KMS-11 (cell line): ENCODE data around the gene NBEA.

Experiments
- H2AFZ ChIP-seq: fragments of 200-600 bp; sonication (generic); 2 replicates; pipeline ENCODE4 v1.6.1; 2016; ENCODE audit warnings: antibody characterized with exemption, mixed run types, low read depth
- H3K27ac ChIP-seq: fragments of 200-600 bp; sonication (generic); 2 replicates; pipeline ENCODE4 v1.6.1; 2016; ENCODE audit warnings: mild to moderate bottlenecking, mixed run types
- H3K27me3 ChIP-seq: fragments of 200-600 bp; sonication (generic); 2 replicates; pipeline ENCODE4 v1.6.1; 2017; ENCODE audit warnings: mild to moderate bottlenecking, low read depth, mixed run types, moderate library complexity; ENCODE audit not compliant: insufficient read depth
- H3K36me3 ChIP-seq: fragments of 200-600 bp; sonication (generic); 2 replicates; pipeline ENCODE4 v1.6.1; 2017; ENCODE audit warnings: mild to moderate bottlenecking, mixed run types; ENCODE audit not compliant: insufficient read depth
- H3K4me1 ChIP-seq: fragments of 200-600 bp; sonication (generic); 2 replicates; pipeline ENCODE4 v1.6.1; 2016; ENCODE audit warnings: mild to moderate bottlenecking, low read depth, mixed run types; ENCODE audit not compliant: poor library complexity, severe bottlenecking
- H3K4me2 ChIP-seq: fragments of 200-600 bp; sonication (generic); 2 replicates; pipeline ENCODE4 v1.7.0; 2016; ENCODE audit warnings: mild to moderate bottlenecking, mixed run types
- H3K4me3 ChIP-seq: fragments of 200-600 bp; sonication (generic); IDR thresholded peaks from 2 replicates; pipeline ENCODE4 v1.6.1; 2017; ENCODE audit warnings: low read depth, low read length, mixed read lengths; ENCODE audit not compliant: insufficient read depth
- H3K79me2 ChIP-seq: fragments of 200-600 bp; sonication (generic); 2 replicates; pipeline ENCODE4 v1.6.1; 2016; ENCODE audit warnings: low read depth, mixed run types; ENCODE audit not compliant: insufficient read depth
- H3K9ac ChIP-seq: fragments of 200-600 bp; sonication (generic); 2 replicates; pipeline ENCODE4 v1.6.1; 2016; ENCODE audit warnings: mild to moderate bottlenecking, mixed run types
- H4K20me1 ChIP-seq: fragments of 200-600 bp; sonication (generic); 2 replicates; pipeline ENCODE4 v1.6.1; 2016; ENCODE audit warnings: mild to moderate bottlenecking, mixed run types; ENCODE audit not compliant: insufficient read depth
- TF ChIP-seq, protein P1 (sequence below): fragments of 200-600 bp; sonication (generic); conservative IDR thresholded peaks from 2 replicates; pipeline ENCODE4 v1.6.1; 2017; ENCODE audit warnings: low read depth, mild to moderate bottlenecking, antibody characterized with exemption, low read length, moderate library complexity, mixed read lengths

NBEA gene

GRCh38 chr13:34900288-34900739, 41.8 kb upstream of the NBEA start:
- TF ChIP-seq, protein P1, sequence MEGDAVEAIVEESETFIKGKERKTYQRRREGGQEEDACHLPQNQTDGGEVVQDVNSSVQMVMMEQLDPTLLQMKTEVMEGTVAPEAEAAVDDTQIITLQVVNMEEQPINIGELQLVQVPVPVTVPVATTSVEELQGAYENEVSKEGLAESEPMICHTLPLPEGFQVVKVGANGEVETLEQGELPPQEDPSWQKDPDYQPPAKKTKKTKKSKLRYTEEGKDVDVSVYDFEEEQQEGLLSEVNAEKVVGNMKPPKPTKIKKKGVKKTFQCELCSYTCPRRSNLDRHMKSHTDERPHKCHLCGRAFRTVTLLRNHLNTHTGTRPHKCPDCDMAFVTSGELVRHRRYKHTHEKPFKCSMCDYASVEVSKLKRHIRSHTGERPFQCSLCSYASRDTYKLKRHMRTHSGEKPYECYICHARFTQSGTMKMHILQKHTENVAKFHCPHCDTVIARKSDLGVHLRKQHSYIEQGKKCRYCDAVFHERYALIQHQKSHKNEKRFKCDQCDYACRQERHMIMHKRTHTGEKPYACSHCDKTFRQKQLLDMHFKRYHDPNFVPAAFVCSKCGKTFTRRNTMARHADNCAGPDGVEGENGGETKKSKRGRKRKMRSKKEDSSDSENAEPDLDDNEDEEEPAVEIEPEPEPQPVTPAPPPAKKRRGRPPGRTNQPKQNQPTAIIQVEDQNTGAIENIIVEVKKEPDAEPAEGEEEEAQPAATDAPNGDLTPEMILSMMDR: no peak
- H2AFZ ChIP-seq: no peak overlapping the region
- H3K9ac ChIP-seq: no peak overlapping the region

DNA sequence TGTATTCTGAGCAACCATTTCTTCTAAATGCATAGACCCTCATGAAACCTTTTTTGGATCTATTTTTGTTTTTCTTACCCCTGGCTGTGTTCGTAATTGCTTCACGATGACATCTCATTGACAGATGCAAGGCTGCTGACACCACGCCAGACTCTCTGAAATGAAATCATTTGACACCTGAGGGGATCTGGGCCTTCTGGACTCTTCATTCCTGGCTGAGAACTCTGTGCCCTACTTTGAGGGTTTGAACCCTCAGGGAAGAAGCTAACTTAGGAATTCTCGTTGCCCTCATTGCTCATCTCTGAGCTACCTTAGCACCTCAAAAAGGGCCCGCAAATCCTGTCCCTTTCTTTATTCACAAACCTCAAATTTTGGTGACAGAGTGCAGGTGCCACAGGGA, 40.5 kb upstream of the NBEA start:
- H3K27ac ChIP-seq: no peak overlapping the region
- H3K4me1 ChIP-seq: no peaks in the 10 kb centered on the region
- no peaks in the 10 kb centered on the region for H4K20me1 ChIP-seq
- H3K27me3 ChIP-seq: no peaks in the 10 kb centered on the region
- H2AFZ ChIP-seq: no peak overlapping the region
- no peak overlapping the region for H3K4me3 ChIP-seq
- no peaks in the 10 kb centered on the region for H3K36me3 ChIP-seq
- H3K4me2 ChIP-seq: no peak overlapping the region
- no peak overlapping the region for H3K9ac ChIP-seq
- H3K79me2 ChIP-seq: no peaks in the 10 kb centered on the region
- TF ChIP-seq, protein P1: no peak

More at GRCh38 chr13:34900288-34900739, 41.8 kb upstream of the NBEA start:
- H4K20me1 ChIP-seq: no peaks in the 10 kb centered on the region
- H3K27ac ChIP-seq: no peak overlapping the region
- H3K36me3 ChIP-seq: no peaks in the 10 kb centered on the region
- H3K79me2 ChIP-seq: no peaks in the 10 kb centered on the region
- H3K4me1 ChIP-seq: no peaks in the 10 kb centered on the region
- H3K4me3 ChIP-seq: no peak overlapping the region
- no peaks in the 10 kb centered on the region for H3K27me3 ChIP-seq
- no peak overlapping the region for H3K4me2 ChIP-seq

- Histone ChIP-seq H3K36me3 (no peaks in the 10 kb centered on the region), H4K20me1 (no peaks in the 10 kb centered on the region), H3K27ac (no peak overlapping the region), H3K9ac (no peak overlapping the region), H2AFZ (no peak overlapping the region), H3K27me3 (no peaks in the 10 kb centered on the region), H3K4me3 (no peak overlapping the region), H3K4me1 (no peaks in the 10 kb centered on the region), H3K79me2 (no peaks in the 10 kb centered on the region), H3K4me2 (no peak overlapping the region)
- TF ChIP-seq, protein P1: no peak
These were observed 30.9 kb upstream of the NBEA start for GRCh38 chr13:34911159-34911558.

- Histone ChIP-seq H3K4me1 (no peaks in the 10 kb centered on the region), H3K9ac (no peak overlapping the region), H4K20me1 (no peaks in the 10 kb centered on the region), H3K4me2 (no peak overlapping the region), H3K27me3 (no peaks in the 10 kb centered on the region), H3K27ac (no peak overlapping the region), H3K79me2 (no peaks in the 10 kb centered on the region), H3K4me3 (no peak overlapping the region), H3K36me3 (no peaks in the 10 kb centered on the region), H2AFZ (no peak overlapping the region)
- TF ChIP-seq, protein P1: no peak
These were observed 29.0 kb upstream of the NBEA start for GRCh38 chr13:34913040-34913439.
